Activated naive CD4-positive, alpha-beta T cell (primary cell): Measurements from ENCODE around the gene CHCT1.
"Not testable (repeated sequence)": the region's sequence is repeated elsewhere in the genome, so short reads cannot be mapped to it uniquely, and the experiment has no call there.

Source experiments
- DNase-seq, 4 experiments: peaks; one replicate each; lab custom pipeline; 2025; lab: John Stamatoyannopoulos, UW

CHCT1 gene

GRCh38 chr17:60422162-60422665, at the start of gene CHCT1:
TSS of gene CHCT1 (plus strand) at chr17:60422489. CDS start at chr17:60422593, 104 bp downstream.
- DNase-seq = no peak

- no peak for DNase-seq
These were observed 49.4 kb upstream of the CHCT1 start for GRCh38 chr17:60372790-60373483.

GRCh38 chr17:60378187-60378586, 44.1 kb upstream of the CHCT1 start:
- DNase-seq = not testable (repeated sequence)

GRCh38 chr17:60379461-60379860, 42.8 kb upstream of the CHCT1 start:
- DNase-seq = not testable (repeated sequence)

- no peak for DNase-seq
These were observed 40.3 kb upstream of the CHCT1 start for GRCh38 chr17:60381958-60382357.

- no peak for DNase-seq
These were observed 38.9 kb upstream of the CHCT1 start for GRCh38 chr17:60383379-60383778.

- not testable (repeated sequence) for DNase-seq
These were observed 37.4 kb upstream of the CHCT1 start for GRCh38 chr17:60384921-60385320.

- no peak for DNase-seq
These were observed 35.9 kb upstream of the CHCT1 start for GRCh38 chr17:60386147-60387058.

GRCh38 chr17:60387666-60388065, 34.6 kb upstream of the CHCT1 start:
- no peak for DNase-seq

GRCh38 chr17:60388742-60389141, 33.5 kb upstream of the CHCT1 start:
- DNase-seq = no peak

GRCh38 chr17:60390186-60390585, 32.1 kb upstream of the CHCT1 start:
- DNase-seq = no peak

- peak in 1 of 4 experiments; percentile 7 for DNase-seq
These were observed 31.3 kb upstream of the CHCT1 start for GRCh38 chr17:60390925-60391470.

GRCh38 chr17:60391471-60392041, 30.7 kb upstream of the CHCT1 start:
- no peak for DNase-seq

GRCh38 chr17:60392042-60392844, 30.0 kb upstream of the CHCT1 start, which contains the start of gene USP32:
TSS of gene USP32 (minus strand) at chr17:60392133. CDS start at chr17:60391939, 194 bp downstream.
- DNase-seq = peak; percentile 87 to 98 (median 96)

GRCh38 chr17:60392845-60393702, 29.2 kb upstream of the CHCT1 start:
- no peak for DNase-seq

- DNase-seq = no peak
These were observed 28.2 kb upstream of the CHCT1 start for GRCh38 chr17:60393840-60394723.

- DNase-seq = no peak
These were observed 26.7 kb upstream of the CHCT1 start for GRCh38 chr17:60395508-60396065.

- no peak for DNase-seq
These were observed 25.9 kb upstream of the CHCT1 start for GRCh38 chr17:60396412-60396811.
